Prostate gland (tissue), 2 donors: Measurements from ENCODE around the gene CST3.
"Not testable (repeated sequence)": the region's sequence is repeated elsewhere in the genome, so short reads cannot be mapped to it uniquely, and the experiment has no call there.

Source experiments
- CTCF ChIP-seq, 4 experiments: fragments of 200-600 bp in 2 of 4; fragments of 450-650 bp in 2 of 4; sonication (generic) in 2 of 4; IDR thresholded peaks; 1 replicate in 3 of 4; 2 replicates in 1 of 4; pipeline ENCODE4 v1.5.1; 2016 to 2019; ENCODE audit warnings: antibody characterized with exemption in 4 of 4, mild to moderate bottlenecking in 2 of 4, moderate library complexity in 2 of 4
- POLR2AphosphoS5 ChIP-seq: sonication (generic); formaldehyde crosslinking; IDR thresholded peaks from one replicate; pipeline ENCODE4 v1.6.1; 2017; ENCODE audit warnings: antibody characterized with exemption

- TF ChIP-seq POLR2AphosphoS5; CTCF (IDR thresholded peaks at IDR 0.05): not testable (repeated sequence)
Measured at GRCh38 chr20:23622401-23622800, 15.4 kb downstream of the CST3 start.
